Mesodermal cell (in vitro differentiated cells): ENCODE data around the gene ADCK1.
A peak's percentile ranks its signal among the peaks of the same experiment; 100 is the strongest.
"Not testable (repeated sequence)": the region's sequence is repeated elsewhere in the genome, so short reads cannot be mapped to it uniquely, and the experiment has no call there.

Experiments used
- H3K27ac ChIP-seq: 2 replicates; pipeline ENCODE4 v1.7.0; 2013; ENCODE audit warnings: mild to moderate bottlenecking, low read depth, low read length, moderate library complexity; ENCODE audit not compliant: severe bottlenecking
- H3K36me3 ChIP-seq: 2 replicates; pipeline ENCODE4 v1.7.1; 2013; ENCODE audit warnings: mild to moderate bottlenecking, low read length, moderate library complexity; ENCODE audit not compliant: control insufficient read depth, insufficient read depth
- H3K4me1 ChIP-seq: one replicate; pipeline ENCODE4 v1.7.1; 2013; ENCODE audit warnings: mild to moderate bottlenecking, low read length; ENCODE audit not compliant: insufficient read depth, control insufficient read depth, poor library complexity, severe bottlenecking
- H3K4me3 ChIP-seq: 2 replicates; pipeline ENCODE4 v1.7.0; 2013; ENCODE audit warnings: low read length, control low read depth, mild to moderate bottlenecking; ENCODE audit not compliant: insufficient read depth, poor library complexity, severe bottlenecking; ENCODE audit errors: extremely low read depth
- H3K9me3 ChIP-seq: 2 replicates; pipeline ENCODE4 v1.7.1; 2013; ENCODE audit warnings: mild to moderate bottlenecking, low read length, moderate library complexity; ENCODE audit not compliant: control insufficient read depth
- WGBS, 2 experiments: methylation state at CpG; one replicate each; pipeline ENCODE4 v1.1.5; 2013; ENCODE audit warnings: missing lambda C conversion rate in 2 of 2; ENCODE audit not compliant: insufficient coverage in 2 of 2; 5-methylcytosine and 5-hydroxymethylcytosine counted together

Gene ADCK1

DNA sequence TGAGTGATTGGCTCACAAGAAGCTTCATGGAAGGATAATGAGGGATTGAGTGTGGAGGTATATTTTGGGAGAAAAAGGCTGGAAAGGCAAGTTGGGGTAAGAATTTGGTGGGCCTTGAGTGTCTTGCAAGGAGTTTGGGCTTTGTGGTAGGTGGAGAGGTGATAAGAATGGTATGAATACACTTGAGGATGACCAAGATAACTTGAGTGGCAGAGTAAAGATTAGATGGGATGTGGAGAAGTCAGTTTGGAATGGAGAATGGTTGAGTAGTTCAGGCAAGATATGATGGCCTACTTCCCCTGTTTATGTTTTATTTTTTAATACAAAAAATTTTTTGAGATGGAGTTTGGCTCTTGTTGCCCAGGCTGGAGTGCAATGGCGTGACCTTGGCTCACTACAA is 9.1 kb downstream of the ADCK1 start:
- no peaks in the 10 kb centered on the region for H3K4me1 ChIP-seq
- H3K27ac ChIP-seq = no peak overlapping the region
- no peaks in the 10 kb centered on the region for H3K36me3 ChIP-seq
- no peaks in the 10 kb centered on the region for H3K9me3 ChIP-seq
- WGBS, 2 experiments = 100% methylated on average over 1 of the region's 1 CpG
- no peak overlapping the region for H3K4me3 ChIP-seq

DNA sequence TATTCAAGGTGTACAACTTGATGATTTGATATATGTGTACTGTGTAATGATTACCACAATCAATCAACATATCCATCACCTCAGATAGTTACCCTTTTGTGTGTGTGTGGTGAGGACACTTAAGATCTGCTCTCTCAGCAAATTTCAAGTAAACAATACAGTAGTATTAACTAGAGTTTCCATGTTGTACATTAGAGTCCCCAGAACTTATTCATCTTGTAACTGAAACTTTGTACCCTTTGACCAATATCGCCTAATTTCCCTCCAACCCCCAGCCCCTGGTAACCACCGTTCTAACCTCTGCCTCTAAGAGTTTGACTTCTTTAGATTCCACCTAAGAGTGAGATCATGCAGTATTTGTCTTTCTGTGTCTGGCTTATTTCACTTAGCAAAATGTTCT is 12.1 kb downstream of the ADCK1 start:
- Histone ChIP-seq H3K4me3 (no peak overlapping the region), H3K36me3 (no peaks in the 10 kb centered on the region), H3K9me3 (no peaks in the 10 kb centered on the region), H3K27ac (no peak overlapping the region), H3K4me1 (no peaks in the 10 kb centered on the region)
- WGBS, 2 experiments = 94 to 100% methylated on average over 1 to 2 of the region's 2 CpGs

GRCh38 chr14:77812682-77813081 is 12.8 kb downstream of the ADCK1 start:
- H3K4me1 ChIP-seq, H3K36me3 ChIP-seq, H3K4me3 ChIP-seq, H3K27ac ChIP-seq, H3K9me3 ChIP-seq: not testable (repeated sequence)
- 87 to 94% methylated on average over 2 to 5 of the region's 6 CpGs for WGBS, 2 experiments

- WGBS, 2 experiments = 90 to 97% methylated on average over 2 to 4 of the region's 5 CpGs
- H3K4me1 ChIP-seq = peaks cover 2% of the 10 kb centered on the region
- no peaks in the 10 kb centered on the region for H3K9me3 ChIP-seq
- H3K27ac ChIP-seq = no peak overlapping the region
- no peaks in the 10 kb centered on the region for H3K36me3 ChIP-seq
- no peak overlapping the region for H3K4me3 ChIP-seq
Observed at GRCh38 chr14:77822307-77822706, 22.4 kb downstream of the ADCK1 start.

- Histone ChIP-seq H3K4me1 (peaks cover 2% of the 10 kb centered on the region), H3K27ac (no peak overlapping the region), H3K9me3 (no peaks in the 10 kb centered on the region), H3K36me3 (no peaks in the 10 kb centered on the region), H3K4me3 (no peak overlapping the region)
- WGBS, 2 experiments = 94% methylated on average over 3 of the region's 3 CpGs
Observed at GRCh38 chr14:77822741-77823140, 22.8 kb downstream of the ADCK1 start.

DNA sequence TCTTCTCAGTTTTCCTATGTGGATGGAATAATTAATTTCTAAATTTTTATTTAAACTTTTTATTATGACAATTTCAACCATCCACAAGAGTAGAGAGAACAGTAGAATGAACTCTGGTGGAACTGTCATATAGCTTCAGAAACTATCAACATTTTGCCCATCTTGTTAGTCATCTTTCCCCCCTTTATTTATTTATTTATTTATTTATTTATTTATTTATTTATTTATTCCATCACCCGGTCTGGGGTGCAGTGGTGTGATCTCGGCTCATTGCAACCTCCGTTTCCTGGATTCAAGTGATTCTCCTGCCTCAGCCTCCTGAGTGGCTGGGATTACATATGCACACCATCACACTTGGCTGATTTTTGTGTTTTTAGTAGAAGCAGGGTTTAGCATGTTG is 23.5 kb downstream of the ADCK1 start:
- no peak overlapping the region for H3K27ac ChIP-seq
- no peaks in the 10 kb centered on the region for H3K9me3 ChIP-seq
- H3K36me3 ChIP-seq = no peaks in the 10 kb centered on the region
- H3K4me3 ChIP-seq = no peak overlapping the region
- H3K4me1 ChIP-seq = peaks cover 2% of the 10 kb centered on the region
- WGBS, 2 experiments = 40% methylated on average over 1 of the region's 3 CpGs; no CpG with 5 or more reads in 1 of the 2 experiments

DNA sequence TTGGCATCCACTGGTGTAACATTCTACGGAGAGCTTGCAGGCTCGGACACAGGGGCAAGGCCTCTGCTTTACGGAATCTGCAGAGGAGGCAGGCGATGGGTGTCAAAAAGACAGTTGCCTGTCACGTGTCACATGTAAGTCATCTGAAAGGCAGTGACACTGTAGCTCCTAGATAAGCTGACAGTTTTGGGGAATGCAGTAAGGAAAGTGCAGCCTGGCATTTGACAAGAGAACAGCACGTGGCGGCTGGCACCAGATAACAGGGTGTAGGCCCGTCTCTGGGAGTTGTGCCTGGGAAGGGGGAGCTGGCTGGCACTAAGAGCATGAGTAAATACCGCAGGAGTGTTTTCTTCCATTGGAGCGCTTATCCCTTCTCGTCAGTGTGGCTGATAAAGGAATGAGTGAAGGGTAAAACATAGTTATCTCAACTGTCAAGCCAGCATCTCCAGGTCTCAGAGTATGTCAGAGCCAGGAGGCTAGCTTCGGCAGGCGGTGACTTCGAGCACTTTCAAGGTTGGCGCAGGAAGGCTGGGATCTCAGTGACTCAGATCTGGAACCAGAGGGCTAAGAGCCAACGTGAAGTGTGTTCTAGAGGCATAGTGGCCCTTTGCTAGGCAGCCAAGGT is 26.1 kb downstream of the ADCK1 start:
- Histone ChIP-seq H3K4me3 (no peak overlapping the region), H3K9me3 (no peaks in the 10 kb centered on the region), H3K27ac (no peak overlapping the region), H3K36me3 (no peaks in the 10 kb centered on the region), H3K4me1 (peaks cover 2% of the 10 kb centered on the region)
- WGBS, 2 experiments = 92 to 93% methylated on average over 14 to 16 of the region's 16 CpGs

GRCh38 chr14:77830692-77831091 is 30.8 kb downstream of the ADCK1 start:
- Histone ChIP-seq H3K36me3 (no peaks in the 10 kb centered on the region), H3K9me3 (no peaks in the 10 kb centered on the region), H3K27ac (no peak overlapping the region), H3K4me3 (no peak overlapping the region), H3K4me1 (no peaks in the 10 kb centered on the region)
- WGBS, 2 experiments = 79 to 86% methylated on average over 1 of the region's 2 CpGs

DNA sequence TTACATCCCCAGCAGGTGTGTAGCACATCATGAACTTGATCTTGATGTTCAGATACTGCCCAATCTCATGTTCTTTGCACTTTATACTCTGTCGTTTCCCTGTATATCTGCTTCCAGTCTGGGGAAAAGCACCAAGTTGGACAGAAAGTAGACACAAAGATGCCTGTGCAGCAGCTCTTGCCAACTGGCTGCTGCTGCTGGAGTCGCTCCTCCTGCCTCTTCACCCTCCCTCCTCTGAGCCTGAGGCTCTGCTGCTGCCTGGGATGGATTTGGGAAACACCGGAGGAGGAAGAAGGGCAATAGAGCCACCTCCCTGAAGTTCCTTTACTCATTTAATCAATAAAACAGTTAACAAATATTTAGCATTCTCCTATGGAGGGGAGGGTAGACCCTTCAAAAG is 32.4 kb downstream of the ADCK1 start:
- no peak overlapping the region for H3K4me3 ChIP-seq
- H3K9me3 ChIP-seq = no peaks in the 10 kb centered on the region
- no peaks in the 10 kb centered on the region for H3K36me3 ChIP-seq
- no peak overlapping the region for H3K27ac ChIP-seq
- WGBS, 2 experiments = 0 to 50% methylated on average over 1 to 2 of the region's 3 CpGs
- H3K4me1 ChIP-seq = no peaks in the 10 kb centered on the region

DNA sequence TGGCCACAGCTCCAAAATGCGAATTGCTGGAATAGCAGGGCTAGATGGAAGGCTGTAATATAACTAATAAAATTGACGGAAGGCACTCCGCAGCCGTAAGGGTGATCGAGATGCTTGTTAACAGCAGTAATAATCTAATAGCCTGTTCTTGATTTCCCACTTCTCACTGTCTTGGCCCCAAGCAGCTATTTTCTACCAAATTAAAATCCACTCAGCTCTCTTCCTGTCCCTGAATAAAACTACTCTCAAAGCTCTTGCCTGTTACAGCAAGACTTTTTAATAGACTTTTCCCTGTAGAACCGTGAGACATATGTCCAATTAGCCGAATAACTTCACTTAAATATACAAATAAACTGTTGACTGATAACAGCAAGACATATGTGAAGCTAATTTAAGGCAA is 38.0 kb downstream of the ADCK1 start:
- Histone ChIP-seq H3K9me3 (no peaks in the 10 kb centered on the region), H3K4me1 (no peaks in the 10 kb centered on the region), H3K4me3 (no peak overlapping the region), H3K27ac (no peak overlapping the region), H3K36me3 (no peaks in the 10 kb centered on the region)
- 89 to 90% methylated on average over 5 to 6 of the region's 7 CpGs for WGBS, 2 experiments

DNA sequence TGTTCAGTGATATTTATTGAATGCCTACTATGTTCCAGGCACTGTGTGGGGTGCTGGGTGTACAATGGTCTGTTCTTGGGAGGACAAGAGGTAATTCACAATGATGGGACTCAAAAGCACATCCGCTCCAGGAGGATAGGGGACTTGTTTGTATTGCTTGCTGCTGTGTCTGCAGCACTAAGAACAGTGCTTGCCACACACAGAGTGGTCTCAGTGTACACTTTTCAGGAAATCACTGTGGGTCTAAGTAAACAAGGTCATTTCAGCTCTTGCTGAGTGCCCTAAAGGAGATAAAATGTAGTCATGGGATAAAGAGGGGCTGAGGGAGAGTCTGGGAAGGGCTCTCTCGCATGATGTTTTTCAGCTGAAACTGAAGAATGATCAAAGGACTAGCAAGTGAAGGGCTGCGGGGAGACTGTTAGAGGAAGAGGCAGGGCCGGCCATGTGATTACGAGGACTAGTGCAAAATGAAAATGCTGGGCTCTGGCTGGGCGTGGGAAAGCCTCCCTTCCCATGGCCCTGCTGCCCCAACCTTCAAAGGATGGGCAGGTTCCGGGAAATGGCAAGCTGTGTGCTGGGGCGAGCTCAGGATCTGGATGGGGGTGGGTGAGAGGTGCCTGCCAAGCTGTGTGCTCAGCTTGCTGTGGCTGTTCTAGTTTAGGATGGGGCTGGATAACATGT is 39.1 kb downstream of the ADCK1 start:
- Histone ChIP-seq H3K9me3 (no peaks in the 10 kb centered on the region), H3K27ac (peak overlapping the region; percentile 49), H3K36me3 (no peaks in the 10 kb centered on the region), H3K4me1 (no peaks in the 10 kb centered on the region), H3K4me3 (no peak overlapping the region)
- WGBS, 2 experiments = 82 to 88% methylated on average over 7 to 8 of the region's 8 CpGs
